Activated effector memory CD4-positive, alpha-beta T cell treated with Interleukin-2 at 50 U/mL for 16 hours (primary cell): Measurements from ENCODE around the gene NCAPH2.

Experiments
- DNase-seq: peaks from one replicate; pipeline ENCODE4 v3.0.0-alpha.2; 2020

The NCAPH2 gene

DNA sequence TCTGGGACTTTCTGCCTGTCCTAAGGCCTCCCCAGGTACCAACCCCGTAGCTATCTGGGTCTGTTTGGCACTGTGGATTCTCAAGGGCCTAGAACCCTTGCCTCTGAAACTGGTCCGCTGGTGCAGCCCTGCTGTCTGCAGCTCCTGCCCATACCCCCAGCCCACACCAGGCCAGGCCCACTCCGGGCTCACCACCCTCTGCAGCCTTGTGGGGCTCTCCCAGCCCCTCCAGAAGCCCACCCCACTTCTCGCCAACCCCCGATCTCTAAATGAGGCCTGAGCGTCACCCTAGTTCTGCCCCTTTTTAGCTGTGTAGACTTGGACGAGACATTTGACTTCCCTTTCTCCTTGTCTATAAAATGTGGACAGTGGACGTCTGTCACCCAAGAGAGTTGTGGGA lies 42.4 kb downstream of the NCAPH2 start:
- no peak for DNase-seq

DNA sequence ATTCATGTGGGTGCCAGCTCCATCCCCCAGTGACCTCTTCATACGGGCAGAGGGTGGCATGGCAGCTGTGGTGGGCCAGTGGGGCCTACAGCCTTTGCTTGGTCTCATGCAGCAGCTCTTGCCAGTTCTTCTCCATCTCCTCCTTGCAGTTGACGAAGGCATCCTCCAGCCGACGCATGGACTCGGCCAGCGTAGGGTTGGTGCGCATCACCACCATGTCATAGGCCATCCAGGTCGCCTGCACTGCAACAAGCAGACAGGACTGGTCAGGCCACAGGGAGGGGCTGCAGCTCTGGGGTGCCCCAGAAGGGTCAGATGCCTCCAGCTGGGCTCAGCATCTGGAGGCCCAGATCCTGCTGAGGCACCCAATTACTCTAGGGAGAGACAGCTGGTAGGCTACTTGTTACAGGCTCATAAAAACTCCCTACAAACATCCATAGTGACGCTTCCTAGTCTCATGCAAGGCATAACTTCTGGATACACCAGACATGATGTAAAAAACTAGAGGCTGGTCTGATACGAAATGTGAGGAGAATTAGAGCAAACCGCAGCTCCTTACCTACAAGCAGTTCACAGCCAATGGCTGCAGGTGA lies 43.2 kb downstream of the NCAPH2 start:
- no peak for DNase-seq

DNA sequence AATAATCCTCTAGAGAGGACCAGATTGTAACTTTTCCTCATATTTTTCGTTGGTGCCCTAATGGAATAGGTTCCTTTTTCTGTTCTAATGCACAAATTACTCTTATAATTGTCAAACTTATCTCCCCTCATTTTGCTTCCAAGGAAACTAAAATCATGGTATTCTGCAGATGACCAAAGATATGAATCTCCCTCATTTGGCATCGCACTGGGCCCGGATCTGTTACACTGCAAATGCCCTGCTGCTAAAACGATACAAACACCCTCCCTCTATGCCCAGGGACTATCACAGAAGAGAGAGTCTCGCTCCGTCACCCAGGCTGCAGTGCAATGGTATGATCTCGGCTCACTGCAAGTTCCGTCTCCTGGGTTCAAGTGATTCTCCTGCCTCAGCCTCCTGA lies 45.3 kb downstream of the NCAPH2 start:
- no peak for DNase-seq

DNA sequence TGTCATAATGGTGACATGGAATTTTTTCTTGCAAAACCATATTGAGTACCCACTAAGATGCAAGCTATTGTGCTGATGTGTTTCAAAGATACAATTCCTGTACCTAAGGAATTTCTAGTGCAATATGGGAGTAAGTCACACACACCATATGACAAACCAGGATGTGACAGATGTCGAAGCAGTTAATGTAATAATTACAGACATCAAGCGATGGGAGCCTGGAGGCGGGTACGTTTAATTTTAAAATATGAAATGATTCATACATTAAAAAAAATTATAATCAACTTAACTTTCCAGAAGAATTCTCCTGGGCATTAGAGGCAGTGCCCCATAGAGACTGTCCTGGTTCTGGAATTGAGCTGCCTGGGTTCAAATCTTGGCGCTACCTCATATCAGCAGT lies 48.7 kb downstream of the NCAPH2 start:
- no peak for DNase-seq

DNA sequence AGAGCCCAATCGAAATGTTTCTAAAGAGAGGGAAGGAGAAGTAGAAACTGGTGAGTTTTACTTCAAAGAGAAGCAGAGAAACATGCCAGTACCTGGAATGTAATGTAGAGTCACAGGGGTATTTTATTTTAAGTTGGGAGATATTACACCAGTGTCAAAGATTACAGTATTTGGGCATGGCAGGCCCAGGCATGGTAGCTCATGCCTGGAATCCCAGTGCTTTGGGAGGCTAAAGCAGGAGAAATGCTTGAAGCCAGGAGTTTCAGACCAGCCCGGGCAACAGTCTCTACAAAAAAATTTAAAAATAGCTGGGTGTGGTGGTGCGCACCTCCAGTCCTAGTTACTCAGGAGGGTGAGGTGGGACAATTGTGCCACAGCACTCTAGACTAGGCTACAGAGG lies 52.0 kb downstream of the NCAPH2 start:
- DNase-seq, result no peak

- no peak for DNase-seq
These were observed 53.7 kb downstream of the NCAPH2 start for GRCh38 chr22:50561401-50562358.

DNA sequence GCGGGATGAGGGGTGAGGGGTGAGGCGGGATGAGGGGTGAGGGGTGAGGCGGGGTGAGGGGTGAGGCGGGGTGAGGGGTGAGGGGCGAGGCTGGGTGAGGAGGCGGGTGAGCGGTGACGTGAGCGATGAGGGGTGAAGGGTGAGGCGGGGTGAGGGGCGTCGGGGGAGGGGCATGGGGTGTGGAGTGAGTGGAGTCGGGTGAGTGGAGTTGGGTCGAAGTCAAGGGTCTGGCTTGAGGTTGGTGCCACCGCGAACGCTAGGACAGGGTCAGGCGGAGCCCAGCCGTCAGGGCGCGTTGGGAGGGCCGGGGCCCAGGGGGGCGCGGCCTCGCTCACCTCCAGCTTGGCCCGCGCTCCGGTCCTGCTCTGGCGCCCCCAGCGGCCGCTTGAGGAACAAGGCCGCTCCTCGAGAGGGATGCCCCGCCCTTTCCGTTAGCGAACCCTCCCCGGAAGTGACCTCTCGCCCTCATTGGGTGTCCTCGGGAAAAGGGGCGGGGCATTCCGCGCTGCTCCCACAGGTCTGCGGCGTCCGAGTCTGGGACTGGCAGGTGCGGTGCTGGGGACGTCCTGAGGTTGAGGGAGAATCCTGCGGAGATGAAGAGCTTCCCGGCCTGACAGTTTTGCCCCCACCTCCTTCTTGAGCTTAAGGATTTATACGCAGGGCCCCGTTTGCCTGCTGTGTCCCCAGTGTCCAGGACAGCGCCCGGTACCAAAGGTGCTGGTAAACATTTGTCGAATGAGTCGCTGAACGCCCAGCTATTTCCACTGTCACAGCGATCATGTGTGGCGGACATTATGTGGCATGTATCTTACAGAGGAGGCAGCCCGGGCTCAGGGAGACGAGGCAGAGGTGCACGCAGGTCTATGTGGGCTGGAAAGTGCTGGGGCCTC lies 54.7 kb downstream of the NCAPH2 start, which contains the start of gene SYCE3:
SYCE3 (minus strand) TSS at position 397 of the 890 bp plus-strand sequence. CDS start 6,514 bp downstream, outside the sequence.
- DNase-seq, result peak; percentile 95

- DNase-seq, result no peak
These were observed 55.6 kb downstream of the NCAPH2 start for GRCh38 chr22:50563413-50564160.

DNA sequence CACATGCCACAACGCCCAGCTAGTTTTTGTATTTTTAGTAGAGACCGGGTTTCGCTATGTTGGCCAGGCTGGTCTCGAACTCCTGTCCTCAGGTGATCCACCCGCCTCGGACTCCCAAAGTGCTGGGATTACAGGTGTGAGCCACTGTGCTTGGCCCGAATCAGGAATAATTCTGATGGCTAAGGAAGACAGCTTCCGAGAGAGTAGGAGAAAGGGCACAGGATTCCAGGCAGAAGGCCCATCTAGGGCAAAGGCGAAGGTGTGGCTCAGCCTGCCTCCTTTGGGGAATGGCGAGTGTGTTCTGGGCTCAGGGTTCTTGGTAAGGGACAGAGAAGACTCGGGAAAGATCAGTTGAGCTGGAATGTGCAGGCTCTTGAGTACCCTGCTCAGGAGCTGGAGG lies 56.3 kb downstream of the NCAPH2 start:
- DNase-seq, result no peak

GRCh38 chr22:50567721-50568252 lies 59.8 kb downstream of the NCAPH2 start:
- no peak for DNase-seq

DNA sequence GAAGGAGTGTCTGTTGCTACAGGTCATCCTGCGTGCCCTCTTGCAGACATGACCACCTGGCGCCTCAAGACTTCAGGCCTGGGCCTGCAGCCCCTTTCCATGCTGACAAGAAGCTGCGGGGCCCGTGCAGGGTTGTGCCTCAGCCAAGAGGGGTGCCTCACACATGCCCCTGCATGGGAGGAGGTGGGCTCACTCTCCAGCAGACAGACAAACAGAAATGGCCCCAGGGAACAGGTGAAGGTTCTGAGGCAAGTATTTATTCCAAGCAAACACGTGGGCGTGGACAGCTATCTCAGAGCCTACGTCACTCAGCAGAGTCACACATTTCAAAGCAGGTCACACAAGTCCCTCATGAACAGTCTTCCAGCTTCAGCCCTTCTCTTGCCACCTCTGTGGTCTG lies 60.6 kb downstream of the NCAPH2 start:
- no peak for DNase-seq

DNA sequence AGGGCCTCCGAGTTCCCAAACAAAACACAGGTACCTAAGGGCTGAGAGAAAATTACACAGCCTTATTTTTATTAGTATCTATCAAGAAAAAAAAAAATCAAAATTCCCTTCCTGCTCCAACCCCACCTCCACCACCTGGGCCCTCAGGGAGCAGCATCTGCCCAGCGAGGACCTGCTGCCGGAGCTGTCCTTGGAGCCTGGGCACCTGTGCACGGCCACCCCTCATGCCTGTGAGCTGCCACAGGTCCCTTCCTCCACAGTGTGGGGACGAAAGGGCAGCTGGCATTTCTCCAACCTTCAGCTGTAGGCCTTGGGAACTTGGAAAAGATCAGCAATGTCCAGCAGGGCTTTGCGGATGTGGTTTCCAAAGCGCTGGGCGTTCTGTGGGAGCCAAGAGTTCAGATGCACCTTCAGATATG lies 61.0 kb downstream of the NCAPH2 start:
- DNase-seq, result no peak

- no peak for DNase-seq
These were observed 62.0 kb downstream of the NCAPH2 start for GRCh38 chr22:50569896-50570535.

DNA sequence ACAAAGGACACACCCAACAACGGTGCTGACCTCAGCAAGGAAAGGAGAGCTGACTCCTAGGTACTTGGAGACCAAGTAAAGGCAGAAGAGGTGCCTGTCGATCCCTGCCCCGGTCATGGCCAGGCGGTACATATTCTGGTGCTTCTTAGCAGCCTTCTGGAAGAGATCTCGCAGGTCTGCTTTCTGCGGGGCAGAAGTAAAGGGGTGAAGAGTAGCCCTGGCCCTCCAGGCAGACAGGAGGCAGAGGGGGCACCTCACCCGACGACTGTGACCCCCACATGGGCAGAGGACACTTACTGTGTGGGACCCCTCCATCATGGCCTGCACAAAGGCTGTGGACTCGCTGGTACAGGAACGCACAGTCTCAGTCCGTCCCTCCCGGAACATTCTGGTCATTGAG lies 62.8 kb downstream of the NCAPH2 start:
- DNase-seq, result no peak

DNA sequence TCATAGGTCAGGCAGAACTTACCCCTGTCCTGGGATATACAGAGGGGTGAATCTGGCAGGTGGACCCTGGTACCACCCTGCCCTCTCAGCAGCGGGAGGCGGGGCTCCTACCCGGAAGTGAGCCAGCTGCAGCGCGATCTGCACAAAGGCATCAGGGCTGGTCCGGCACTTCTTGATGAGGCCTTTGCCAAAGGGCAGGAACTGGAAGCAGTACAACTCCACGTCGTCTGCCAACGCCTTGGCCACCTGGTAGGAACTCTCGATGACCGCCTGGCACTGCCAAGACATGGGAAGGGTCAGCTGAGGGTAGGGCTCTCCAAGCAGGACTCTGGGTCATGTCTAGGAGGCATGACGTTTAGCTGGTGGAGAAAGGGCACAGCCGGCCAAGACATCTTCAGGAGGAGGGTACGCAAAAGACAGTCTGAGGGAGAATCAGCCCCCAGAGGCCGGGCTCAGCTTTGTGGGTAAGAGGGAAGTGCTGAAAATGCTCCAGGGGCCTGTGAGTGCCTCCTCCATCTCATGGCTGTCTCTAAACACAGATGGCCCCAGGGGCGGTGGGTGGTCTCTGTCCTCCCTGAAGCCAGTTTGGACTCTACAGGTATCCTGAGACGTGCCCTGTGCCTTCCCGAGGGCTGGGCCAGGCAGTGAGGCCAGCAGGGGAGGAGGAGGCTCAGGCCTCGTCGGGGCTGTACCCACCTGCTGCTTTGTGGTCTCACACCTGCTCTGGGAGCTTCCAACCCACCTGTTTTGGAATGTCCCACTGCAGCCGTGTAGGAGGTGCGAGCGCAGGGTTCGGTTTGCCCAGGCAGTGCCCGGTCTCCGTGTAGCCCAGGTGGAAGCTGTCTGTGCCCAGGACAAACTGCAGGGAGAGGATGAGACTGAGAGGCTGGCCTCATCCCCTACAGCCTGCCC lies 63.5 kb downstream of the NCAPH2 start:
- DNase-seq, result no peak

GRCh38 chr22:50572965-50573364 lies 64.9 kb downstream of the NCAPH2 start:
- no peak for DNase-seq

GRCh38 chr22:50573491-50574382 lies 65.7 kb downstream of the NCAPH2 start:
- no peak for DNase-seq

GRCh38 chr22:50574383-50574755 lies 66.3 kb downstream of the NCAPH2 start:
- no peak for DNase-seq
